NCI-H2196 treated with DMSO at 0.1 percent for 48 hours (cell line): ENCODE measurements around the gene RGS10.
"Not testable (repeated sequence)": the region's sequence is repeated elsewhere in the genome, so short reads cannot be mapped to it uniquely, and the experiment has no call there.

Source experiments
- DNase-seq: peaks from one replicate; lab custom pipeline; 2025; ENCODE audit not compliant: unreplicated experiment; lab: John Stamatoyannopoulos, UW

The RGS10 gene

GRCh38 chr10:119470920-119471702, 71.4 kb downstream of the RGS10 start:
- DNase-seq, result no peak

- DNase-seq, result no peak
Measured at GRCh38 chr10:119469846-119470245, 72.7 kb downstream of the RGS10 start.

DNA sequence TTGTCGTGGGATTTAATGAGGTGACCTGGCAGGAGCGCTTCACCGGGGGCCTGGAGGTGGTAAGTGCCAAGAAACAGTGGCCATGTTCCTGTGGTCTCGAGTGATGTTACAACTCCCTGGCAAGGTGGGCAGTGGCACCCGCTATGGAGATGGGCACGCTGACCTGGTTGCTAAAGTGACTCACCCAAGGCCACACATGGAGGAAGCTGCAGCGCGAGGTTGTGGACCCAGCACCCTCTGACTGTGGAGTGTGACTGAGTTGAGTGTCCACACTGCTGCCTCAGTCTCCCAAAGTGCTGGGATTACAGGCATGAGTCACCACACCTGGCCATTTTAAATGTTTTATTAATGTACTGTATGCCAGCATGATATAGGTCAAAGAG, 73.2 kb downstream of the RGS10 start:
- no peak for DNase-seq

GRCh38 chr10:119468542-119469324, 73.8 kb downstream of the RGS10 start:
- no peak for DNase-seq

- DNase-seq, result no peak
Measured at GRCh38 chr10:119466655-119467054, 75.9 kb downstream of the RGS10 start.

GRCh38 chr10:119466076-119466475, 76.4 kb downstream of the RGS10 start:
- no peak for DNase-seq

- no peak for DNase-seq
Measured at GRCh38 chr10:119465085-119465484, 77.4 kb downstream of the RGS10 start.

GRCh38 chr10:119463195-119463594, 79.3 kb downstream of the RGS10 start:
- not testable (repeated sequence) for DNase-seq

- no peak for DNase-seq
Measured at GRCh38 chr10:119462773-119463172, 79.7 kb downstream of the RGS10 start.

- no peak for DNase-seq
Measured at GRCh38 chr10:119461923-119462322, 80.6 kb downstream of the RGS10 start.

GRCh38 chr10:119461380-119461779, 81.1 kb downstream of the RGS10 start:
- no peak for DNase-seq

DNA sequence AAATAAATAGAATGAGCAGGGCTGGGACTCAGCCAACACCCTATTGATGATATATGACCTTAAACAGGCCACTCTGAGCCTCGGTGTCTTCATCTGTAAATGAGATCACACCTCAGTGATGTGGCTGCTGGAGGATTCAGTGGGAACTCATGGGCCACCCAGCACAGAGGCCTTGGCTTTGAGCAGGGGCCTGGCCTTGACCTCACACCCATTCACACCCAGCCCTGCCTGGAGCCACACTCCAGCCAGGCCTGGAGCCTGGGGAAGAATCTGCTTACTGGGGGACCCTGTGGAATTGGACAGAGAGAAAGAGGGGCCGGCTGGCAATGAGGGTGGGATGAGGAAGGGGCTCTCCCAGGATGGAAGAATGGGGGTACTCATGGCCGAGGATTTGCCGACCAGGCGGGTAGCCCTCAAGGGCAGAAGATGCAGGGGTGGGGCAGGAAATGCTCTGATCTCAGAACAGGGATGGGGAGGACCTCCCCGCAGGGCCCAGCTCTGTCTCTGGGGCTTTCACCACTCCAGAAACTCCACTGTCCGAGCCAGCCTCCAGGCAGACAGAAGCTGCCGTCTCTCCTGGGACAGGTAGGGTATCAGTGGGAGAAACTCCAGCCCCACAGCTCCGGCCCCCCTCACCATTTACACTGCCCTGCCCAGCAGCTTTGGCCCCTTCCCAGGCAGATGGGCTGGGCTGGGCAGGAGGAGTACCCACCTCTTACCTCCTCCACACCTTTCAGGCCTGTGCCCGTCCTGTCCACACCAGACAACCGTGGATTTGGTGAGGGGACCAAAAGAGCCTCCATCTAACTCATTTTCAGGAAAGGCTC, 81.9 kb downstream of the RGS10 start:
- no peak for DNase-seq

- DNase-seq, result no peak
Measured at GRCh38 chr10:119459681-119460340, 82.7 kb downstream of the RGS10 start.

GRCh38 chr10:119457966-119458766, 84.4 kb downstream of the RGS10 start:
- DNase-seq, result no peak

DNA sequence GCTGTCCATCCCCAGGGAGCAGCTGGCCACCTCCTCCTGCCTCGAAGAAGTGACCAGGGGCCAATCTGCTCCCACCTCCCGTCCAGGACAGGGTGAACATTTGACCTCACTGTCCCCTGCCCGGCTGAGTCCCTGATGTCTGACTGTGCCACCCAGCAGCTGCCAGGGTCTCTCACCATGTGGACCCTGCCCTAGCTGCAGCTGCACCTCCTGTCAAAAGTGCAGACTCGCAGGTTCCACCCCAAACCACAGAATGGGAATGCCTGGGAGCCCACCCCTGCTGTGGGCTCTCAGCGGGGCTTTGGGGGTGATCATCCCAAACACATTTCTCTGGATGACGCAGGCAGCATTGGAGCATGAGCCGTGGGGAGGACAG, 86.1 kb downstream of the RGS10 start:
- DNase-seq, result no peak

DNA sequence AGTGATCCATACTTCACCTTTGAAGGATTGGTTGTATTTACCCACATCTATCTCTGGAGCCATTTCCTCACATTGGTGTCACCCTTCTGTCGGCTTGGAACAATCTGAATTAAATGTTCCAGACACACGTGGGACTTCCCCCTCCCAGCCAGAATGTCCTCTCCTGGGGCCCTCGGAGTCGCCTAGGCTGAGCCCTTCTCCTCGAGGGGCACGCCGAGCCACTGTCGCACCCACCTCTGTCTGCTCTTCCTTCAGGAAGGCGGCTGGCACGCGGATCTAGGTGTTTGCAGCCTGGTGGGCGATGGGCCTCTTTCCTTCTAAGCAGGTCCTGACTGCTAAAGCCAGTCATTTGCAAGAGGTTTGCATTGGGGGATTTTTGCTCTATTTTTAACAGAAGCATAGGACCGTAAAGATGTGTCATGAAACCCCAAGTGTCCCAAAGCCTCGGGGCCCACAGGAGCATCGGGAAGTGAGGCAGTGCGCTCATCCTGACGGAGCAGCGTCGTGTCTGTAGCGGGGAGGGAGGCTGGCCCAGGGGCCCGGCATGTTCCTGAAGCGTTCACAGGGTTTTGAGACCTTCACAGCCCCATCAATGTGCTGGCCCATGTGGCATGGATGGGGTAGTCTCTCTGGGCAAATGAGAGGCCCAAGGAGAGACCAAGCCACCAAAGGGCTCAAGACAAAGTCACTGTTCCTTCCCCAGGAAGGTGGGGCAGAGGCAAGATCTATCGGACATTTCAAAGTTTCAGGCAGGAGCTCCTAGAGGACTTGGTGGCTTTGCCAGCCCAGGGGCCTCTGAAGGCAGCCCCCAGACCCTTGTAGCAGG, 86.7 kb downstream of the RGS10 start:
- DNase-seq, result no peak

DNA sequence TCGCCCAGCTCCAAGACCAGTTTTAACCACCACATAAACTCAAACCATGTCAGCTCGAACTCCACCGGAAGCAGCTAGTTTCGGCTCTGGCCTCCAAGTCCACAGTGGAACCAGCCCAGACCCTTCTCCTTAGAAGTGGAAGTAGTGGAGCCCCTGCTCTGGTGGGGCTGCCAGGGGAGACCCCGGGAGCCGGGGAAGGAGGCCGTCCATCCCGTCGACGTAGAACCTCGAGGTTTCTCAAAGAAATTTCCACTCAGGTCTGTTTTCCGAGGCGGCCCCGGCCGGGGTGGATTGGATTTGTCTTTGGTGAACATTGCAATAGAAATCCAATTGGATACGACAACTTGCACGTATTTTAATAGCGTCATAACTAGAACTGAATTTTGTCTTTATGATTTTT, 87.5 kb downstream of the RGS10 start:
- no peak for DNase-seq

DNA sequence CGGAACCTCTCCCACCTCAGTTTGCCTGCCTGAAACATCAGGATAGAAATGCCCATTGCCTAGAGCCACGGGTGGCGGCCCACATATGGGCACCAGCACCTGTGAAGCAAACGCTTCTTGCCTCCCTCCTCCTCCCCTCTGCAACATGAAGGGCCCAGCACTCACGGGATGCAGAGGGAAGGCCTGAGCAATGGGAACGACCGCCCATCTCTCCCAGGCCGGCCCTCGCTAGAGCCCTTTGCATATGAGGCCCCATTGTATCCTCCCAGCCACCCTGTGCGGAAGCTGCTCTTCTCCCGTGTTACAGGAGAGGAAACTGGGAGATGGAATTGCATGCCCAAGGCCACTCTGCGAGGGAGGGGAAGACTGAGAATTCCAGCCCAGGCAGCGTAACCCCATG, 88.2 kb downstream of the RGS10 start:
- no peak for DNase-seq

- no peak for DNase-seq
Measured at GRCh38 chr10:119453313-119453712, 89.2 kb downstream of the RGS10 start.
